HG02870 (cell line): ENCODE results near the gene DYNLT1.
"Not testable (repeated sequence)": the region's sequence is repeated elsewhere in the genome, so short reads cannot be mapped to it uniquely, and the experiment has no call there.

ENCODE experiments used
- ATAC-seq: cut with Tn5 transposase; IDR thresholded peaks from one replicate; pipeline ENCODE4 v1.9.1; 2021; ENCODE audit warnings: mild to moderate bottlenecking, moderate library complexity; ENCODE audit not compliant: unreplicated experiment

Gene DYNLT1

DNA sequence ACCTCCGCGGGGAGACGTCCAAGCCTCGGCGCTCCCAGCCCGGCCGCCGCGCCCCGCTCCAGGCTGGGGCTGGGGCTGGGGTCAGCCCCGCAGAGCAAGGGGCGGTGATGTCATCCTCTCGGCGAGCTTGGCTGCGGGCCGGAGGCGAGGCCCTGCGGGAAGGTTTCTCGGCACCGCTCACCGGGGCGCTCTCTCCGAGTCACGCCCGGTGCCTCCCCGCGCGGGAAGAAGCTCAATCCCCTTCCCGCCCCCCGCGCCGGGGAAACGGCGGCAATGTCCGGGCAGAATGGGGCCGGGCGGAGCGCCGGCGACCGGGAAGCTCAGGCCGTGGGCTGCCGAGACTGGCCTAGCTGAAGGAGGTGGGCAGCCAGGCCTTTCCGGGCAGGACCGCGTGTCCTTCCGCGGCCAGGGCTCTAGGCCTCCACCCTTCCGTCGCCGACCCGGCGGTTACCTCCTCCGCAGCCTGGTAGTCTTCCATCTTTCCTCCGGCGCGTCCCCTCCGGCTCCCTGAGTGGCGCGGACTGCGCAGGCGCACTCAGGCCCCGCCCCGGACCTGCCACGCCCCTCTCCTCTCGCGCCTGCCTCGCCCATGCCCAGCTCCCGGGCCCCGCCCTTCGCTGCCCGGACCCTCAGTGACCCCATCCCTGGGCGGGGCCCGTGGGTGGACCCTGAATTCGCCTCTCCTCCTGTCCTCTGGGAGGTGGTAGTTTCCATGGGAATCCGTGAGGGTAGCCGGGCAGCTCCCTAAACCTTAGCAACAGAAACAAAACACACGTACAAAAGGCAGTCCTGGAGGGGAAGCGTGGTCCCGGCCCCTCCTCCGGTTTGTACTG, at the start of gene DYNLT1:
DYNLT1 (minus strand) TSS at position 513 of the 833 bp plus-strand sequence; CDS start at position 478, 35 bp downstream.
- peak; percentile 50 for ATAC-seq

DNA sequence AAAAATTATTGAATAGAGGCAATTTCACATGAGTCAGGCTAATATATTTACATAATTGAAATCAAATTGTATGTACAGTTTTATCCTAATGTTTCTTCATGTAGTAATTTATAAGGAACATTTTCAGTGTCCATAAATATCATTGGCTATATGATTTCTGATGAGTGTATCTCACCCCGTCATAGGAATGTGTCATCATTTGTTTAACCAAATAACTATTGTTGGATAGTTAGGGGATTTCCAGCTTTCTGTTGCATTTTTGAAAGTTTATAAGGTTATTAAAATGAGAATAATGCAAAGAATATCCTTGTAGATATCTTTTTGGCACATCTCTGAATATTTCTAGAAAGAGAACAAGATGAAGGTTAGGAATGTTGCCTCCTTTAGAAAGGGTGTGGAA, 44.3 kb upstream of the DYNLT1 start:
- ATAC-seq = no peak

DNA sequence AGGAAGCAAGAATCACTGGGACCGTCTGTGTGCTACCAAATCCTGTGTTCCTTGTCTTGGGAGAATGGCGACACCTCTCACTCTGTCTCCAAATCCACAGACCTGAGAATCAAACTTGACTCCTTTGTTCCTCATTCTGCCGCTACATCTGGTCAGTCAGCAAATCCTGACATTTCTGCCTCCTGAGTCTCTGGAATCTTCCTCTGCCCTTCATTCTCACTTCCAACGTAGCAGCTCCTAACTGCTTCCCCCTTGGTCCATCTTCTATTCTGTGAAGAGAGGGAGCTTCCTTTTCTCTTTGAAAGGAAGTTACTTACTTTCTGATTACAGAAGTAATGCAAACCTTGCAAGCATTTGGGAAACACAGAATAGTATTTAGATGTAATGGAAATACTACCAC, 43.0 kb upstream of the DYNLT1 start:
- ATAC-seq = no peak

DNA sequence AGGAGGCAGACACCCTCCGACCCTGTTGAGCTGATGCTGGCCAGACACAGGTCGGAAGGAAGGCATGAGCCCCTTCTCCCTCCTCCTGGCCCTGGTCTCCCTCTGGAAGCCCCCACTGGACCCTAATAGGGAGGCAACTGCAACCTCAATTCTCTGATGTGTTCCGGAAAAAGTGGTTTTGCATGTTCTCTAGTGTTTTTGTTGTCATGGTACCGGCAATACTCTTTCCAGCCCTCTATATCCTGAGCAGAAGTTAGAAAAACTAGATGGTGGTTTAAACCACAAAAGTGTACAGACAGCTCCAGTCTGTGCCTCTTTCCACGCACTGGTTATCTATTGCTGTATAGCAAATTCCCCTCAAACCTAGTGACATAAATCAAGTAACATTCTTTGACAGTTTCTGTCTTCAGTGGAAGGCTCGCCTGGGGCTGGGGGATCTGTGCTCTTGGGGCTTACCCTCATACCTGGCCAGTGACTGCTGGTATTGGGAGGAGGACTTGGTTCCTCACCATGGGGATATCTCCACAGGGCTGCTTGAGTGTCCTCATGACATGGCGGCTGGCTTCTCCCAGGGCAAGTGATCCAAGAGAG, 42.3 kb upstream of the DYNLT1 start:
- peak; percentile 77 for ATAC-seq

DNA sequence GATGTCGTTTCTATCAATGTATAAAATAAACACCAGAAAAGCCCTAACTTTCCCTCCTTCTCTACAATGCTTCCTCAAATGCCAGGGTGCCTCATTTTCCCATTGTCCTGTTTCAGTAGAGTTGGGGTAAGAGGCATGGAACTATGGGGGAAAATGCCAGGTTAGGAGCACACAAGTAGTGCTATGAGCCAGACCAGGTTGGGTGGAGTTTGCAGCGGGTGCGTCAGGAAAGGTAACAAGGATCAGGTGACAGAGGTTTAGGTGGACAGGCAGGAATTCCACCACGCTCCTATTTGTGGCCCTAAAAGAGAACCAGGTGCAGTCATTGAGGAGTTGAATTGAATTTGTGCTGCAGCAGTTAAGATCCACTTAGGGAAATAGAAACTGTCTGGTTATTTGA, 41.8 kb upstream of the DYNLT1 start:
- ATAC-seq = no peak

DNA sequence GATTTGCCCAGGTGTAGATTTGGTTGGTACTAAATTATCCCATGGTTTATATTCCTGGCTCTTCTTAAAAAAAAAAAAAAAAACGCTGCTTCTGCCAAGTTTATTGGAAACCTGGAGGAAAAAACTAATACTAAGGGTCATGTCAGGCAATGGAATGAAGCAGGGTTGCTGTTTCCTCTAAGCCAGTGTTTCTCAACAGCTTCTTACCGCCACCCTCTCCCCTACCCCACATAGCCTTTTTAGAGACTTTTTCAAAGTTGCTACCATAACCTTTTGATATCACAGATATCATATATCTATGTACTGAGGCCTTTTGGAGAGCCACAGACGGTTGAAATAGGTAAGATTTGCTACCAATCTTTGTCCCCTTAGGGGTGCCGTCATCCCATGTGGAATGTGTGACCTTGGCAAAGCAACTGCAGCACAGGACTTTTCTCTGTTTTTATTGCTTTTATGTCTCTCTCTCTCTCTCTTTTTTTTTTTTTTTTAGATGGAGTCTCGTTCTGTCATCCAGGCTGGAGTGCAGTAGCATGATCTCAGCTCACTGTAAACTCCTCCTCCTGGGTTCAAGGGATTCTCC, 40.3 kb upstream of the DYNLT1 start:
- ATAC-seq = no peak

DNA sequence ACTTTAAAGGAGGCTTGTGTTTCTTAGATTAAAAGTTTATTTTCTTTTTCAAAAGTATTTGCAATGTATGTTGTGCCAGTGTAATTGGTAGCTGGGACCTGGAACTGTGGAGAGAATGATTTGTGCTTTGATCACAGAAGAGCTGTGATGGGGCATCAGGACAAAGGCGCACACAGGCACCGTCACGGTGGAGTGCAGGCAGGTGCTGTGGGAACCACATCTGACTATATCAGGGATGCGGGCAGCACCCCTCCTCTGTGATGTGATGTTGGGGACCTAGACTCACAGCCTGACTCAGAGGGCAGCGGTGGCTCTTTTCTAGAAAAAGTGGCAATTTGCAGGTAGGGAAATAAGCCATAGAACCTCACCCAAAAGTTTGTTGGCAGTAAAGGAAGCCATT, 39.8 kb upstream of the DYNLT1 start:
- no peak for ATAC-seq

DNA sequence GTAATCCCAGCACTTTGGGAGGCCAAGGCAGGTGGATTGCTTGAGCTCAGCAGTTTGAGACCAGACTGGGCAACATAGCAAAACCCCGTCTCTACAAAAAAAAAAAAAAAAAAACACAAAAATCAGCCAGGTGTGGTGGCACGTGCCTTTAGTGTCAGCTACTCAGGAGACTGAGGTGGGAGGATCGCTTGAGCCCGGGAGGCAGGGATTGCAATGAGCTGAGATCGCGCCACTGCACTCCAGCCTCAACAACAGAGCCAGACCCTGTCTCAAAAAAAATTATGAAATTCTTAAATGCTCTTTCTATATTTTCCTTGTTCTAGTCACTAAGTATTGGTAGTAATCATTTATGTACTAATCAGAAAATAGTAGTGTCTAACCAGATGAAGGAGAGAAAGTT, 35.9 kb upstream of the DYNLT1 start:
- no peak for ATAC-seq

DNA sequence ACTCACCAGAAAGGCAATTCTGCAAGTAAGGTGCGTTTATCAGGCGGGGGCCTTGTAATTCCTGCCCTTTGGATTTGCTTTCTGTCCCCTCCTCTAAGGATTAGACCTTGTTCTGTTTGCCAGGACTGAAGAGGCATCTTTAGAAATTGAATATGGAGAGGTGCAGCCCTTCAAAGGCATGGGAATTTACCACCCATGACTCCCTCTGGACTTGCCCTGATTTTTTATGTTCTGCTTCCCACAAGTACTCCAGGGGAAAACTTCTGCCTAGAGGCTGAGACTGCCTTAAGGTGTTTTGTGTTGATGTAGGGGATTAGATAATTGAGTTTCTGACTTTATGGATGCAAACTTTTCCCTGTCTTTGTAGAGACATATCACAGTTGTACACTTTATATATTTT, 35.5 kb upstream of the DYNLT1 start:
- ATAC-seq = no peak

DNA sequence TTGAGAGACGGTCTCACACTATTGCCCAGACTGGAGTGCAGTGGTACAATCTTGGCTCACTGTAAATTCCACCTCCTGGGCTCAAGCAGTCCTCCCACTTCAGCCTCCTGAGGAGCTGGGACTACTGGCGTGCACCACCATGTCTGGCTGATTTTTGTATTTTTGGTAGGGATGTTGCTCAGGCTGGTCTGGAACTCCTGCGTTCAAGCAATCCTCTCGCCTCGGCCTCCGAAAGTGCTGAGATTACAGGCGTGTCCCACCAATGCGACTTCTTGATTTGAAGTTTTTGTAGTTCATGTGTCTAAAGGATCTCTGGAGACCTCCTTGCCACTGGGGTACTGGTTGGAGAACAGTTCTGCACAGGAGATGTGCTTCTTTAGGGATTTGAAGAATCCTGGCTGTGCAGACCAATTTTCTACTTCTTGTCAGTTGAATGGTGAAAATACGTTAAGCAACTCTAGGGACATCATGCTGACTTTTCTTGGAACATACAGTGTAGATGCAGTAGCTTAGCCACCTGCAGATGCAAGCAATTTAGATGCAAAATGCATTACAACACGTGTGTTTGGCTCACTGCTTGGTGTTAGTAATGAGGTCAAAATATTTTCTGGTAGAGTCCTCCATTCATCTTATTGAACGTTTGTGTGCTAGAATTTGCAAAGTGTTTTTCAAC, 33.5 kb upstream of the DYNLT1 start:
- ATAC-seq = no peak

DNA sequence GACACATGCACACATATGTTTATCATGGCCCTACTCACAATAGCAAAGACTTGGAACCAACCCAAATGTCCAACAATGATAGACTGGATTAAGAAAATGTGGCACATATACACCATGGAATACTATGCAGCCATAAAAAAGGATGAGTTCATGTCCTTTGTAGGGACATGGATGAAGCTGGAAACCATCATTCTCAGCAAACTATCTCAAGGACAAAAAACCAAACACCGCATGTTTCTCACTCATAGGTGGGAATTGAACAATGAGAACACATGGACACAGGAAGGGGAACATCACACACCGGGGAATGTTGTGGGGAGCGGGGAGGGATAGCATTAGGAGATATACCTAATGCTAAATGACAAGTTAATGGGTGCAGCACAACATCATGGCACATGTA, 32.6 kb upstream of the DYNLT1 start:
- ATAC-seq = not testable (repeated sequence)

DNA sequence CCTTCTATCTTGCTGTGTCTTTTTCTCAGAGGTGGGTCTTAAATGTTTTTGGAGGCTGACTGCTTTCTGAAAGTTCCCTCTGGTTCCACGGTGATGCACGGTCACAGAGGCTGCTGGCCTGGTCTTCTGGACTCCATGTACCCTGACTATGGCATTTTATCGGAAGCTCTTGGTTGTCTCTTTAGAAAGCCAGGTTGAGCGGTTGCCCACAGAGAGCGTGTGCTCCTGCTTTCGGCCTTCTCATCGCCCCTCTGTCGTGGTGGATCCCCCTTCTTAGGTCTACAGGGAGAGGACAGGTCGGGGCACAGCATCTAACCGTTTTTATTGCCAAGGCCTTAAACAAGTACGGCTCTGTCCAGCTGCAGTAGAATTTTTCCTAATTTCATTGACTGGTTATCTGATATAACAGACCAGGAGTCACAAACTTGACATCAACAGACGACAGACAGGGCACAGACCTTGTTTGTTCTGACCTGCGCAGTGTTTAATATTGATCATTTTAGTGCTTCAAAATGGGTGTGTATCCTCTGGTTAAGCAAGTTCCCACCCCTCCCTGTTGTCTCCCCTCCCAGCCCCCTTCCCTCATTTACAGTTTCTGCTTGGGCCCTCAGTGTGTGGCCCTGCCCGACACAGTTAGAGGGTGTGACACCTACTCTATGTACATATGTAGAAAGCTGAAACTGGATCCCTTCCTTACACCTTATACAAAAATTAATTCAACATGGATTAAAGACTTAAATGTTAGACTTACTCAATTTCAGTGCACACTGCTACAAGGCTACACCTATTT, 30.0 kb upstream of the DYNLT1 start:
- no peak for ATAC-seq

DNA sequence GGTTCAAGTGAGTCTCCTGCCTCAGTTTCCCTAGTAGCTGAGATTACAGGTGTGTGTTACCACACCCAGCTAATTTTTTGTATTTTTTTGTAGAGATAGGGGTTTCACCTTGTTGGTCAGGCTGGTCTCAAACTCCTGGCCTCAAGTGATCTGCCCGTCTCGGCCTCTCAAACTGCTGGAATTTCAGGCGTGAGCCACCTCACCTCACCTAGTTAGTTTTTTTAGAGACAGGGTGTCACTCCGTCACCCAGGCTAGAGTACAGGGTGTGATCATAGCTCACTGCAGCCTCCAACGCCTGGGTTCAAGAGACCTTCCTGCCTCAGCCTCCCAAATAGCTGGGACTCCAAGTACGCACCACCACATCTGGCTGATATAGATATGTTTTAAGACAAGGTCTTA, 28.2 kb upstream of the DYNLT1 start:
- ATAC-seq = no peak

DNA sequence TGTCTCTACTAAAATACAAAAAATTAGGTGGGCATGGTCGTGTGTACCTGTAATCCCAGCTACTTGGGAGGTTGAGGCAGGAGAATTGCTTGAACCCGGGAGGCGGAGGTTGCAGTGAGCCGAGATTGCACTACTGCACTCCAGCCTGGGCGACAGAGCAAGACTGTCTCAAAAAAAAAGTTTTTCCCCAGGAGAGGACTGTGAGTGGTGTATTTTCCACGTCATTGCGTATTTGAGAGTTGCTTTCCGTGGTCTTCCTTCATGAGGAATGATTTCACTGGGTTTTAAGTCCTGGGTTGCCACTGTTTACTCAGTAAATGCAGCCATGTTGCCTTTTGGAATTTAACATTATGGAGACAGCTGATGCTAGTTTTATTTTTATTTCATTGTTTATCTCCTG, 27.6 kb upstream of the DYNLT1 start:
- not testable (repeated sequence) for ATAC-seq

DNA sequence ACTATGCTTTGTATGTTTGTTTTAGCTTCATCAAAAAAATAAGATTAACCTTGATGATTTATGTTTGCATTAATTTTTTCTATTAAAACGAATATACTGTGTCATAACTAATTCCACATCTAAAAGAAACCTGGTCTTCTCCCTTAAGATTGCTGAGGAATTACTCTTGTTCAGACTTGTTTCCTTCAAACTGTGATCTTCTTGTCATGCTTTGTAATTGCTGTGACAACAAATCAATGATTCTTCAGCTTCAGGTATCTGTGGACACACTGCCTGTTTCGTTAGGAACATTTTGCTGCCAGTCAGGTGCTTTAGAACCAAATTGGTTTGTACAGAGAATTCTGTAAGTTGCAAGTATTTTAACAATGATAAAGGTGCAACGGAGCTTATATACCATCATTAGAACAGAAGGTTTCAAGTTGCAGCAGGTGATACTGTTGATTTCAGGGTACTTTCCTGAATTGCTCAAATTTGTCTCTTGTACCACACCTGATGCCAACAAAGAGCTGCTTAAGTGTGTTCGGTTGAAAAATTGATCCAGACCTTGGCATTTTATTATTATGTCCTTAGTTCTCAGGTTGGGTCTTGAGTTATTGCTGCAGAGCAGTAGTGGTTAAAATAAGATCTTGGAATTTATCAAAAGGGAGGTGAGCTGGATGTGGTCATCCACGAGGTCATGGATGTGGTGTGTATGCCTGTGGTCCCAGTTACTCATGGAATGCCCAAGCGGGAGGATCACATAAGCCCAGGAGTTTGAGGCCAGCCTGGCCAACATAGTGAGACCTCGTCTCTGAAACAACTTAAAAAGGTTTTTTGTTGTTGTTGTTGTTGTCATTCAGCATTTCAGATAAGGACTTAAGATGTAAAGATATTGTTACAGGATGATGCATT, 24.8 kb upstream of the DYNLT1 start:
- ATAC-seq = no peak

DNA sequence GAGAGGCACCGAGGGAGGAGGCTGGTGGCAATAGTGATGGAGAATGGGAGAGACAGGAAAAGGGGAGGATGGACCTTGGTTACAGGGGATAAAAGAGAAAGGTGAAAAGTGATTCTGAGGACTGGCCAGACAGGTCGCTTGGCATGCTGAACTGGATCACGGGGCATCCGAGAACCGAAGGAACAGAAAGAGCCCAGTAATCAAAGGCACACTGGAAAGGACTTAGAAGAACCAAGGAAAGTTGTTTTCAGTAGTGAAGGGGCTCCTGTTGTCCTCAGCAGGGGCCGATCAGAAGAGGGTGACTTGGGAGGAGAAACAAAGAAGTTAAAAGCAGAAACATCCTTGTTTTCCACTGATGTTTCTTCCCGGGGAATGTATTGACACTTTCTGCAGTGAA, 24.2 kb upstream of the DYNLT1 start:
- ATAC-seq = no peak

DNA sequence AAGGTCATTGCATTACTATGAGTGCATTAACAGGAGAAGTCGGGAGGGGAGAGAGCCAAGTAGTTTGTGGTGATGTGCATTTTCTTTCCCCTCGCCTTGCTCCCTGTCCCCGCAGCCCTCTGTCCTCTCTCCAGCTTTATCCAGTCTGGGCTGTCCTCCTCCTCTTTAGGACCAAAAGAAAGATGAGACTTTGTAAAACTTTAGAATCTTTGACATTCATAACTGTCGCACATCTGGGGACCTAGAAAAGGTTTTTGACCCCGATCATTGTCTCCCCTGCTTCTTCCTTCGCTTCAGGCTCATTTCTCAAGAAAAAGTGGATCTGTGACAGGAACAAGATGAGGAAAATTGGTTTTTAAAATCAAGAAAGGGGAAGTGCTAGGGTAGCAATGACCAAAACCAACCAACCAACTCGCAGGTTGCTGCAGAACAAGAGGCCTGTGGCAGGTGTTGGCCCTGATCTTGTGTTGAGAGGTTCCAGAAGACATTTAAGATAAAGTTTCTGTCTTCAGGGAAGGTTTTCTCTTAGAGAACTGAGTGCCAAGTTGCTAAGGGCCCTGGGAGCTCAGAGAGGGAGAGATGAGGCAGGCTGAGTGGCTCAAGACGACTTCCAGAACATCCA, 22.9 kb upstream of the DYNLT1 start:
- peak; percentile 54 for ATAC-seq

DNA sequence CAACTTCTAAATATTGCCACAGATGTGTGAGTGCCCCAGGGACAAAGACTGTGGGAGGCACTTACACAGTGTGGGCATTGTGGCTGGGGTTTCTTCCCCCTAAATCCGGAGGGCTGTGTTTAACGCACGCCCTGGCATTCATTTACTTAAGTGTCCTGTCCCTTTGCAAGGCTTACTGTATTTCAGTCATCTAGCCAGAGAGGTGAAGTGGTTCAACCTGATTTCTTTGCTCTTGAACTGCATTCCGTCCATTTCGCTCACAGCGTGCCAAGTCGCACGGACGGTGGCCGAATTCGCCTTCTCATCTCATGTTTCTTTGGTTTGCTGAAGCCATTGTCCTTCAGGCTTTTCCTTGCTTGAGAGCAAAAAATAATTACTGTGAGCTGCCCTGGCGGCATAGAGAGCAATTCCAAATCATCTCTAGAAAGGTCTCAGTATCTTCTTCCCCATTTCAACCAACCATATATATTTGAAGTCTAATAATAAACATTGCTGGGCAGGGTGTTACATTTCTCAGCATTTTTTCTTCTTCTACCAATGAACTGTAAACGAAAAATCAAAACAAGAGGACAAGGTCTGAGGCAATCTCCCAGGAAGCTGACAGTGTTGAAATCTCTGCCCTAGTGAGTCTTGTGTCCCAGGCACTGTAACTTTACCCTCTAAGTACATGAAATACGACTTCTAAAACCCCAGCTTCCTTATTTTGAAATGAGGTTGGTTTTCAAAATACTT, 22.3 kb upstream of the DYNLT1 start:
- peak; percentile 45 for ATAC-seq

DNA sequence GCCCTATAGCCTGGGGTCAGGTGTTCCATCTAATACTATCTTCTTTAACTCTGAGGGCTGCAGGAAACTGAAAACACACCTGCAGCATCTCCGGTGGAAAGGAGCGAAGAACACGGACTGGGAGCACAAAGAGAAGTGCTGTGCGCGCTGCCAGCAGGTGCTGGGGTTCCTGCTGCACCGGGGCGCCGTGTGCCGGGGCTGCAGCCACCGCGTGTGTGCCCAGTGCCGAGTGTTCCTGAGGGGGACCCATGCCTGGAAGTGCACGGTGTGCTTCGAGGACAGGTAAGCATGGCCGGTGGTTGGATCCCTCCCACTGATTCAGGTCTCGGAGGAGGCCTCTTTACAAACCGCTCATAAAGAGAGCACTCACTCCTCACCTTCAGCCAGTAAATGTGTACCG, 20.8 kb upstream of the DYNLT1 start:
- ATAC-seq = no peak
